ENCODE results near the gene ING4. TPM values are rescaled to one million over a fixed set of nuclear protein-coding genes. Genes with fewer than 3 reads are reported as not detected.

ING4 gene
- total RNA-seq, result 19.7 and 33.5 TPM in 2 replicates

DNA sequence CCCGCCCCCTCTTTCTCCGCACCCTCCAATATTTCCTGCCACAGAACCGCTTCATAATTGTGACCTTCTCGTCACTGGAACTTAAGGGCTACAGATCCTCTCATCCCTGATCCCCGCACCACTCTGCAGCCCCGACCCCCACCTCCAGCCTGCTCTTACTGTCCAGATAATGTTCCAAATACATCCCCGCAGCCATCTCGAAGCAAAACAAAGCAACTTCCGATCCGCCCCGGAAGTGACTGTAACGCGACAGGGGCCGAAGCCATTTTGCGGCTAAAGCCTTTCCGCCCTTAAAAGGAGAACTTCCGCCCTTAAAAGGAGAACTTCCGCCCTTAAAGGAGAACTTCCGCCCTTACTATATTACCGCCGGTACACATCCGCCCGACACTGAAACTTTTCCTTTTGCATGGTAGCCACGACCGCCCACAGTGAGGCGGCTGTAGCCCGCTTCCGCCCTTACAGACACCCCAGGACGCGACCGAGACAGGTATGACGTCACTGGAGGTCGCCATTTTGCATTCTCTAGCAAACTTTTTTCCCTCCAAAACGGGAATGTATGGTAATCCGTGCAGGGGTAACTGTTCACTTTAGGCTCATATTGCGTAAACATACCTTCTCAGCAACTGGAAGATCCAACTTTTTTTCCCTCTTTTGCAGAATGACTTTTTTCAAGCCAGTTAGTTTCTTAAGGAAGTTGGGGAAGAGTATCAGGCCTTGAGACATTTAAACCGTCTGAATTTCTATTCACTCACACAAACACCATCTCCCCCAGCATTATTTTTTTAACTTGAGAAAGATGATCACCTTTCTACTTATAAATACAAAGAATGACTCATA, at the start of gene ING4:
TSS of gene ING4 (minus strand) at position 214 of the 837 bp plus-strand sequence. CDS start at position 196, 18 bp downstream.

DNA sequence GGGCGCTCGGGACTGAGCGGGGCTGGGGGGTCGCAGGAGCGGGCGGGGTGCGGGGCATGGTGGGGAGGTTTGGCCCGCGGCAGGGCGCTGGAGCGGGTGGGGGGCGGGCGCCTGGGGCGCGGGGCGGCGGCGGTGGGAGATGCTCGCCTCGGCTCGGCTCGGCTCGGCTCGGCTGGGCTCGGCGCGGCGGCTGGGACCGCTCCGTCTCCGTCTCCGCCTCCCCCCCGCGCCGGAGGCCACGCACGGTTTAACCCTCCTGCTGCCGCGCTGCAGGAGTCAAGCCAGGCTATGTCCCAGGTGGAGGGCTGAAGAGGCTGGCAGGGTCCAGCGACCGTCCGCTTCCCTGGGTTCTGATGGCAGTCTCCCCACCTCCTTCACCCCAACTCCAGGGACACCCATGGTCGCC, 37.7 kb upstream of the ING4 start, which contains the start of gene PIANP:
TSS of gene PIANP (minus strand) at position 170 of the 406 bp plus-strand sequence. CDS start 2,754 bp downstream, outside the sequence.

DNA sequence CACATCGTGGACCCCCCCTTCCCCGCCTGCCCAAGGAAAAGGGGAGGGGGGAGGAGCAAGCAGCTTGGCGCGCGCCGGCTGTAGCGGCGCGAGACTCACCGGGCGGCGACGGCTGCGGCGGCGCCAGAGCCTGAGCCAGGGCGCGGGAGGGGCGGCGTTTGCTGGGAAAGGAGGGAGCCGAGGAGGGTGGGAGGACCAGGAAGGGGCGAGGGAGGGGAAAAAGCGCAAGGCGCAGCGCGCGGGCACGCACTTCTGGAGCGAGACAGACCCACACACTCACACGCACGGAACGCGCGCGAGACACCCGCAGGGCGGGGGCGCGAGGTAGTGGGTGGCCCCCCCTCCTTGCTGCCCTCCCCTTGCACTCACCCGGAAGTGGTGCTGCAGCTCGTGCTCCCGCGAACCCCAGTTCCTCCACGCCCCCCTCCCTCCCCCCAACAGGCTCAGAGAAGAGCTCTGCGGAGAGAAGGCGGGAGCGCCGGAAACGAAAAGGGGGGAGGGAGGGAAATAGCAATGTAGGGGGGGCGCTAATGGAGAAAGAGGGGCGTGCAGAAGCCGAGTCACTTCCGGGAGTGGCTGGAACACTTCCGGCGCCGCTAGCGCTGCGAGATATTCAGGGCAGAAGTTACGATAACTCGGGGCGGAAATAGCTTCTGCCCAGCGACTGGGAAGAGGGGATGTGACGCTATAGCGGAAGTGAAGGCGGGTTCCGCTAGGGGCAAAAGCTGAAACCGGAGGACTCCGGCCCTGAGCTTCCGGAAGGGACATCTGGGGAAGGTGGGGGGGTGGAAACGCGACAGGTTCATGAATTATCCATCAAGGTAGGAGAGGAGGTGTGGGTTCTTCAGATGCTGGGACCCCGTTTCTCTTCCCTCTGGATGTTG, 26.3 kb upstream of the ING4 start, which contains the start of gene ZNF384:
TSS of gene ZNF384 (minus strand) at position 377 of the 884 bp plus-strand sequence. CDS start 9,855 bp downstream, outside the sequence.

DNA sequence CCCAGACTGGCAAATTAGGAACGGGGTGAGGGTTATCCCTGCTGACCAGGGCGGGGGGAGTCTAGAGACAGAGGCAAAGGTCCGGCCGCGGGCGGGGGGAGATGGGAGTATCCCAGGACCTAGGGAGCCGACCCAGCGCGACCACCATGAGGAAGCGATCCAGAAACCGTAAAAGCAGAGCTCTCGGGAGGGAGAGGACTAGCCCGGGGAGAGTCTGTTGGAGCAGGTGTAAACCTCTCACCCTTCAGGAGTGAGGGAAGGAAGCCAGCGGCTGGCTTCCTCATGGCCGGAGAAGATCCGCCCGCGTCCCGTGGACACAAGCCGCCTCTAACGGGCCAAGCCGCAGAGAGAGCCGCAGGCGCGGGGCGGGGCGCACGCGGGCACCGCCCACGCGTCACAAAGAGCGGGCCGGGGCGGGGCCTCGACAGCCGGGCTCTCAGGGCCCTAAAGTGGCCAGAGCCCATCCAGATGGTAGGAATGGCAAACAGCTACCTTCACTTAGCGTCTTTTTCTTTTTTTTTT, 15.8 kb downstream of the ING4 start, which contains the start of gene ACRBP:
TSS of gene ACRBP (minus strand) at position 350 of the 522 bp plus-strand sequence. CDS start at position 284, 66 bp downstream.

DNA sequence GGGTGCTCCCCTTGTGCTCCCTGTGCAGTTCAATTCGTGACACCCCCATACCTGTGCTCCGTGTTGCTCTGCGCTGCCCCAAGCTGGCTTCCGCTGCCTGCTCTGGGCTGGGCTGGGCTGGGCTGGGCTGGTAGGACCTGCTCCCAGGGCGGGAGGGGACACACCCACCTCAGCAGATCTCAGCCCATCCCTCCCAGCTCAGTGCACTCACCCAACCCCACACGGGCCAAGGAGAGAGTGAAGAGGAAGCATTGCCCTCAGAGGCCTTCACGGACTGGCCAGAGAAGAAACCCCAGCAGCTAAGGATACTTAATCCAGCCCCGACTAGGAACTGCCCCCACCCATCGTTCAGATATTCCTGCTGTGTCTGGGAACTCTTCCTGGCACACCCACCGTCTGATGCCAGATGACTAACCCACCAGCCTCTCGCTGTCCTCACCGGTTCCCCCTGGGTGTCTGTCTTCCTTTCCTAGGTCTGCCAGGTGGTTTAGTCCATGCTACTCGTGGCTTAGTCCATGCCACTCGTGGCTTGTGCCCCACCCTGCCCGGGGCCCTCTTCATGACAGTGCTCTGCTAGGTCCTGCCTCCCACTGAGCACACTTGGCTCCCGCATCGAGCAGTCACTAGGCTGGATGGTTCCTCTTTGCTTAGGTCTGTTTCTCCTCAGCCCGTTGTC, 26.9 kb downstream of the ING4 start, which contains the start of gene LPAR5:
TSS of gene LPAR5 (minus strand) at position 104 of the 676 bp plus-strand sequence. CDS start 14,711 bp downstream, outside the sequence.

Other genes with a start within 250 kb of the ING4 start
- gene CD27, start 218.2 kb downstream of the ING4 start, total RNA-seq, result not detected in 2 replicates
- gene TAPBPL, start 211.1 kb downstream of the ING4 start, total RNA-seq, result 3.8 and 13.5 TPM in 2 replicates
- gene VAMP1, start 192.4 kb downstream of the ING4 start, total RNA-seq, result 2.7 and 3.7 TPM in 2 replicates
- 86.8 and 164 TPM in 2 replicates for gene MRPL51, start 169.9 kb downstream of the ING4 start, total RNA-seq
- gene NCAPD2, start 169.0 kb downstream of the ING4 start, total RNA-seq, result 27.6 and 102 TPM in 2 replicates
- 10,543 and 12,698 TPM in 2 replicates for gene GAPDH, start 128.6 kb downstream of the ING4 start, total RNA-seq
- 9.0 and 21.4 TPM in 2 replicates for gene IFFO1, start 107.1 kb downstream of the ING4 start, total RNA-seq
- 16.3 and 29.1 TPM in 2 replicates for gene NOP2, start 94.8 kb downstream of the ING4 start, total RNA-seq
- 152 and 224 TPM in 2 replicates for gene CHD4, start 55.7 kb downstream of the ING4 start, total RNA-seq
- not detected in 2 replicates for gene LPAR5, start 27.2 kb downstream of the ING4 start, total RNA-seq
- gene ACRBP, start 15.7 kb downstream of the ING4 start, total RNA-seq, result under 0.01 TPM in 1 of 2 replicates, not detected in the other
- gene ZNF384, start 26.3 kb upstream of the ING4 start, total RNA-seq, result 9.0 and 11.3 TPM in 2 replicates
- under 0.01 TPM in 2 replicates for gene PIANP, start 37.7 kb upstream of the ING4 start, total RNA-seq
- 87.9 and 100 TPM in 2 replicates for gene COPS7A, start 60.9 kb upstream of the ING4 start, total RNA-seq
- 147 and 175 TPM in 2 replicates for gene MLF2, start 90.0 kb upstream of the ING4 start, total RNA-seq
- 17.2 and 38.0 TPM in 2 replicates for gene PTMS, start 103.2 kb upstream of the ING4 start, total RNA-seq
- gene LAG3, start 109.4 kb upstream of the ING4 start, total RNA-seq, result not detected in 2 replicates
- gene CD4, start 126.4 kb upstream of the ING4 start, total RNA-seq, result 0.28 and 0.58 TPM in 2 replicates
- gene GPR162, start 158.7 kb upstream of the ING4 start, total RNA-seq, result 0.96 and 2.5 TPM in 2 replicates
- 79.6 and 124 TPM in 2 replicates for gene P3H3, start 165.3 kb upstream of the ING4 start, total RNA-seq
- gene GNB3, start 177.8 kb upstream of the ING4 start, total RNA-seq, result 1.4 and 2.5 TPM in 2 replicates
- 5.6 and 29.7 TPM in 2 replicates for gene CDCA3, start 188.2 kb upstream of the ING4 start, total RNA-seq
- gene USP5, start 189.0 kb upstream of the ING4 start, total RNA-seq, result 77.8 and 123 TPM in 2 replicates
- 1,644 and 1,719 TPM in 2 replicates for gene TPI1, start 204.4 kb upstream of the ING4 start, total RNA-seq
- gene SPSB2, start 210.2 kb upstream of the ING4 start, total RNA-seq, result 3.6 and 4.2 TPM in 2 replicates
- 8.6 and 18.0 TPM in 2 replicates for gene LRRC23, start 241.7 kb upstream of the ING4 start, total RNA-seq